ENCODE data around the gene MAGEA3.

DNA sequence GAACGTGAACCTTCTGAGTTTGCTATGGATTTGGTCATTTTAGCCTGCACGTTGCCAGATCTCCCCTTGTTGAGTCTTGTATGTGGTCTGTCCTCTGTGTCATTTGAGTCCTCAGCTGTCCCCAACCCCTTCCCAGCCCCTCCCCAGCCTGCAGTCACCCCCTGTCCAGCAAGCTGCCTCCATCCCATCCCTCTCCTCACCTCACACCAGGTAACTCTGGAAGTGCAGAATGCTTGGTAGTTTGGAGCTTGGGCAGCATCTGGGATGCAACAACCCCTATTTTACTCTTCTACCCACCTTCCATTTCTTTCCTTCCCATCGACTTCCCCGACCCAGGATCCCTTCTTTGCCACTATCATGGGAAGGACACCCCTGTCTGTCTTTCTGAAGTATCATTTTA is 42.5 kb upstream of the MAGEA3 start:
- TF ChIP-seq EZH2 (IDR thresholded peaks at IDR 0.05; ENCODE audit: low read depth, low read length, severe bottlenecking) (no peak), CTCF (IDR thresholded peaks at IDR 0.05; ENCODE audit: control extremely low read depth in 1 of 3, insufficient read depth in 1 of 3, low read depth in 1 of 3, low read length in 3 of 3) (no peak)

Data from H1 (cell line).